Subcutaneous abdominal adipose tissue (tissue), 5 donors: ENCODE data around the gene AHCYL2.
"Not testable (repeated sequence)": the region's sequence is repeated elsewhere in the genome, so short reads cannot be mapped to it uniquely, and the experiment has no call there.

Experiments used
- H3K27ac ChIP-seq: one replicate; pipeline ENCODE4 v1.7.0; 2013; ENCODE audit warnings: low read depth, mild to moderate bottlenecking, inconsistent platforms, low read length, moderate library complexity
- H3K27me3 ChIP-seq, 5 donors: one replicate each; pipeline ENCODE4 v1.7.0; 2013; ENCODE audit warnings: low read length in 5 of 5, inconsistent platforms in 1 of 5; ENCODE audit not compliant: control insufficient read depth in 5 of 5, insufficient read depth in 4 of 5
- H3K36me3 ChIP-seq, 5 donors: one replicate each; pipeline ENCODE4 v1.7.0; 2013; ENCODE audit warnings: low read length in 5 of 5; ENCODE audit not compliant: control insufficient read depth in 5 of 5, insufficient read depth in 5 of 5
- H3K4me1 ChIP-seq, 5 donors: one replicate each; pipeline ENCODE4 v1.7.0; 2013; ENCODE audit warnings: low read length in 5 of 5, mild to moderate bottlenecking in 3 of 5, moderate library complexity in 1 of 5; ENCODE audit not compliant: control insufficient read depth in 5 of 5, insufficient read depth in 5 of 5
- H3K4me3 ChIP-seq, 5 donors: one replicate each; pipeline ENCODE4 v1.7.0; 2013; ENCODE audit warnings: low read length in 5 of 5, low read depth in 1 of 5
- H3K9ac ChIP-seq, 5 donors: one replicate each; pipeline ENCODE4 v1.7.0; 2013; ENCODE audit warnings: low read length in 5 of 5, mild to moderate bottlenecking in 4 of 5, moderate library complexity in 3 of 5
- H3K9me3 ChIP-seq, 5 donors: one replicate each; pipeline ENCODE4 v1.7.0; 2013; ENCODE audit warnings: low read length in 5 of 5; ENCODE audit not compliant: control insufficient read depth in 5 of 5
- donor health status: healthy.
- donor health status: healthy.
- donor health status: healthy.
- donor health status: healthy.
- donor health status: healthy.

Gene AHCYL2

GRCh38 chr7:129468547-129468946 is 243.7 kb downstream of the AHCYL2 start:
- no peak overlapping the region for H3K9ac ChIP-seq
- H3K9me3 ChIP-seq: no peaks in the 10 kb centered on the region
- H3K27me3 ChIP-seq: no peaks in the 10 kb centered on the region
- H3K36me3 ChIP-seq: no peaks in the 10 kb centered on the region
- H3K4me3 ChIP-seq: no peak overlapping the region
- no peaks in the 10 kb centered on the region for H3K4me1 ChIP-seq
- no peak overlapping the region for H3K27ac ChIP-seq

GRCh38 chr7:129469930-129470329 is 245.1 kb downstream of the AHCYL2 start:
- H3K27me3 ChIP-seq: no peaks in the 10 kb centered on the region
- no peak overlapping the region for H3K4me3 ChIP-seq

GRCh38 chr7:129470411-129470810 is 245.6 kb downstream of the AHCYL2 start:
- Histone ChIP-seq H3K4me1 (no peaks in the 10 kb centered on the region), H3K27me3 (no peaks in the 10 kb centered on the region), H3K4me3 (no peak overlapping the region), H3K36me3 (no peaks in the 10 kb centered on the region), H3K9ac (no peak overlapping the region), H3K27ac (no peak overlapping the region), H3K9me3 (no peaks in the 10 kb centered on the region)

More at GRCh38 chr7:129469930-129470329, 245.1 kb downstream of the AHCYL2 start:
- H3K4me1 ChIP-seq: no peaks in the 10 kb centered on the region
- no peak overlapping the region for H3K27ac ChIP-seq
- no peak overlapping the region for H3K9ac ChIP-seq
- H3K36me3 ChIP-seq: no peaks in the 10 kb centered on the region
- no peaks in the 10 kb centered on the region for H3K9me3 ChIP-seq

GRCh38 chr7:129471402-129471827 is 246.6 kb downstream of the AHCYL2 start:
- no peak overlapping the region for H3K4me3 ChIP-seq
- H3K9me3 ChIP-seq: no peaks in the 10 kb centered on the region
- no peaks in the 10 kb centered on the region for H3K36me3 ChIP-seq
- no peaks in the 10 kb centered on the region for H3K4me1 ChIP-seq
- H3K9ac ChIP-seq: no peak overlapping the region
- no peak overlapping the region for H3K27ac ChIP-seq
- H3K27me3 ChIP-seq: no peaks in the 10 kb centered on the region

- not testable (repeated sequence) for H3K4me1 ChIP-seq, H3K27me3 ChIP-seq, H3K9ac ChIP-seq, H3K9me3 ChIP-seq, H3K27ac ChIP-seq, H3K4me3 ChIP-seq, H3K36me3 ChIP-seq
Measured at GRCh38 chr7:129475931-129476330, 251.1 kb downstream of the AHCYL2 start.

GRCh38 chr7:129476398-129476797 is 251.6 kb downstream of the AHCYL2 start:
- H3K36me3 ChIP-seq, H3K27ac ChIP-seq, H3K9ac ChIP-seq, H3K9me3 ChIP-seq, H3K27me3 ChIP-seq, H3K4me1 ChIP-seq, H3K4me3 ChIP-seq: not testable (repeated sequence)
